Chondrocyte (in vitro differentiated cells): ENCODE measurements around the gene AP1B1. TPM values are rescaled to one million over a fixed set of nuclear protein-coding genes. Genes with fewer than 3 reads are reported as not detected.

Source experiments
- DNase-seq: peaks from one replicate; pipeline ENCODE4 v3.0.0; 2021; ENCODE audit warnings: mixed read lengths, low spot score
- H3K27ac Mint-ChIP-seq: one replicate; pipeline ENCODE4 v1.8.0; 2021; ENCODE audit warnings: mild to moderate bottlenecking, moderate library complexity, mixed read lengths; ENCODE audit not compliant: unreplicated experiment
- H3K27me3 Mint-ChIP-seq: 2 replicates; pipeline ENCODE4 v1.8.0; 2021; ENCODE audit warnings: low read depth, mixed read lengths
- H3K36me3 Mint-ChIP-seq: 2 replicates; pipeline ENCODE4 v1.8.0; 2021; ENCODE audit warnings: low read depth, mixed read lengths
- H3K4me1 Mint-ChIP-seq: 2 replicates; pipeline ENCODE4 v1.8.0; 2021; ENCODE audit warnings: low read depth, mild to moderate bottlenecking, mixed read lengths
- H3K4me3 Mint-ChIP-seq: one replicate; pipeline ENCODE4 v1.8.0; 2021; ENCODE audit warnings: mild to moderate bottlenecking, moderate library complexity, mixed read lengths; ENCODE audit not compliant: unreplicated experiment
- H3K9me3 Mint-ChIP-seq: 2 replicates; pipeline ENCODE4 v1.8.0; 2021; ENCODE audit warnings: low read depth, mixed read lengths
- CTCF ChIP-seq: fragments of 200-600 bp; sonication (generic); IDR thresholded peaks from 2 replicates; pipeline ENCODE4 v1.5.0; 2021; ENCODE audit warnings: antibody characterized with exemption, mild to moderate bottlenecking, moderate library complexity
- total RNA-seq: library from RNA; stranded (reverse); gene quantifications from 3 replicates; pipeline ENCODE4 v1.2.1, GENCODE V29; 2021

The AP1B1 gene
- total RNA-seq, 1 donor from 2014 or later: 42.0 TPM

GRCh38 chr22:29339381-29340235 is 48.8 kb downstream of the AP1B1 start:
- Mint-ChIP-seq H3K4me3 (no peak overlapping the region), H3K36me3 (peaks cover 44% of the 10 kb centered on the region)

DNA sequence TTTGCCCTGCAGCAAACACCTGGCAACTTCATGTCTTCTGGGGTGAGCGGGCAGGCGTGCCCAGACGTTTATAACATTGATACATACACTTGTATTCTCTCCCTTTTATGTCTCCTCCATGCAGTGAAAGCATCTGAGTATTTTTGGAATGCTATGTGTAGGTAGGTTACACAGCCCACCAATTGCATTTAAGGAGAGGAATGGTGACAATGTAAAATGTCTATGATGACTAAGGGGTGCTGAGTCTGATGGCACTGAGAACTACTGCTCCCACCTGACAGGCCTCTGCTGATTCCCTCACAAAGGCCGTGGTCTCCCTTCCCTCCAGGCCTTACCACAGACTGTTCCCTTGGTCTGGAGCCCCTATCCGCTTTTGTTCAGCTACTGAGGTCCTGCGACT is 50.0 kb downstream of the AP1B1 start:
- H3K27me3 Mint-ChIP-seq: no peaks in the 10 kb centered on the region
- H3K4me3 Mint-ChIP-seq: no peak overlapping the region
- TF ChIP-seq CTCF: no peak
- no peak for DNase-seq
- no peaks in the 10 kb centered on the region for H3K9me3 Mint-ChIP-seq
- no peak overlapping the region for H3K27ac Mint-ChIP-seq
- H3K4me1 Mint-ChIP-seq: peaks cover 18% of the 10 kb centered on the region
- H3K36me3 Mint-ChIP-seq: peaks cover 49% of the 10 kb centered on the region

More at GRCh38 chr22:29339381-29340235, 48.8 kb downstream of the AP1B1 start:
- no peak for DNase-seq
- H3K27ac Mint-ChIP-seq: no peak overlapping the region
- H3K27me3 Mint-ChIP-seq: no peaks in the 10 kb centered on the region
- H3K4me1 Mint-ChIP-seq: peaks cover 28% of the 10 kb centered on the region
- no peaks in the 10 kb centered on the region for H3K9me3 Mint-ChIP-seq
- TF ChIP-seq CTCF: no peak

- no peak overlapping the region for H3K27ac Mint-ChIP-seq
- no peaks in the 10 kb centered on the region for H3K27me3 Mint-ChIP-seq
Observed at GRCh38 chr22:29337631-29338284, 50.6 kb downstream of the AP1B1 start.

GRCh38 chr22:29336751-29337490 is 51.4 kb downstream of the AP1B1 start:
- no peak for DNase-seq
- no peaks in the 10 kb centered on the region for H3K9me3 Mint-ChIP-seq
- peaks cover 44% of the 10 kb centered on the region for H3K36me3 Mint-ChIP-seq
- no peaks in the 10 kb centered on the region for H3K27me3 Mint-ChIP-seq
- no peak overlapping the region for H3K27ac Mint-ChIP-seq
- H3K4me1 Mint-ChIP-seq: peaks cover 12% of the 10 kb centered on the region
- TF ChIP-seq CTCF: no peak
- H3K4me3 Mint-ChIP-seq: no peak overlapping the region

More at GRCh38 chr22:29337631-29338284, 50.6 kb downstream of the AP1B1 start:
- no peaks in the 10 kb centered on the region for H3K9me3 Mint-ChIP-seq
- TF ChIP-seq CTCF: no peak
- no peak overlapping the region for H3K4me3 Mint-ChIP-seq
- no peak for DNase-seq
- H3K36me3 Mint-ChIP-seq: peaks cover 47% of the 10 kb centered on the region
- H3K4me1 Mint-ChIP-seq: peaks cover 12% of the 10 kb centered on the region

- no peak for TF ChIP-seq CTCF
- no peak overlapping the region for H3K4me3 Mint-ChIP-seq
- no peak overlapping the region for H3K27ac Mint-ChIP-seq
Observed at GRCh38 chr22:29335656-29336055, 52.7 kb downstream of the AP1B1 start.

More at GRCh38 chr22:29335656-29336055, 52.7 kb downstream of the AP1B1 start:
- H3K36me3 Mint-ChIP-seq: peaks cover 40% of the 10 kb centered on the region
- DNase-seq: no peak
- H3K4me1 Mint-ChIP-seq: peaks cover 15% of the 10 kb centered on the region
- H3K9me3 Mint-ChIP-seq: no peaks in the 10 kb centered on the region
- H3K27me3 Mint-ChIP-seq: no peaks in the 10 kb centered on the region
